T-helper 1 cell treated with Interleukin-12 subunit alpha and Interleukin-12 subunit beta and Interleukin-4 antibody, amounts not matched to agents 30 ng/mL and 1 ng/mL, for 36 hours (primary cell): Measurements from ENCODE around the gene NAGK. TPM values are rescaled to one million over a fixed set of nuclear protein-coding genes. Genes with fewer than 3 reads are reported as not detected.
"Not testable (repeated sequence)": the region's sequence is repeated elsewhere in the genome, so short reads cannot be mapped to it uniquely, and the experiment has no call there.

Experiments
- intact Hi-C: fragments of 100-400 bp; cut with micrococcal nuclease; formaldehyde crosslinking; loops from one replicate; pipeline ENCODE4 v1.15.1; 2024
- total RNA-seq: library from RNA; stranded (reverse); gene quantifications from 2 replicates; pipeline ENCODE4 v1.2.3, GENCODE V29; 2022

NAGK gene
- total RNA-seq = 145 and 162 TPM in 2 replicates

DNA sequence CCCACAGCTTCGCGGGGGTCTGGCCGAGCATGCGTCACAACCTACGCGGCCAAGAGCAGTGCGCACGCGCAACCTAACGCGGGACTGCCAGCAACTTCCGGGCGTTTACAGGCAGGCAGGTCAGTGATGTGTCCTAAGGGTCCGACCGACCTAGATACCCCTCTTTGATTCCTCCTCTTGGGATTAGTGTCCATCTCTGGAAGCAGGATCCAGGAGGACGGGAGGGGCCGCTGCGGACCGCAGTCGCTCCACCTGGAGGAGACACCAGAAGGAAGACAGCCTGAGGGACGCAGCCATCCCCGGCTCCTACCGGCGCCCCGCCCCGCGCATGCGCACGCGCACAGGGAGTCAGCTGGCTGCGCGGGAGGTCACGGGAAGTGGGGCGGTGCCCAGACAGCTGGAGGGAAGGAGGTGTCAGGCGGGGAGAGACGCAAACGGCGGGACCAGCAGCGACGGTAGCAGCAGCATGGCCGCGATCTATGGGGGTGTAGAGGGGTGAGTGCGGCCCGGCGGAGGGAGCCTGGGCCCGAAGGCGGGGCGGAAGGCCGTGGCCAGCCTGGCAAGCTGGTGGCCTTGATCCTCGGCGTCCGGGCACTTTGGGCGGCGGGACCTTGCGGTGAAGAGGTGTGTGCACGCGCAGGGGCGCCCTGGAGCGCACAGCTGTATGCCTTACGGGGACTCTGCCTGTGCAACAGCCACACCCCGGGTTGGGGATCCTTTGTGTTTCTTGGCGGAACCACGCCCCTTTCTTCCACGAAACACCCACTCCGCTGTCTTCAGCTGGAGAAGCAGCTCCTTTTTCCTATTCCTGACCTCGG lies at the start of gene NAGK:
TSS of gene NAGK (plus strand) at position 431 of the 818 bp plus-strand sequence. CDS start at position 467, 36 bp downstream.
- intact Hi-C loops = loop anchor here (1.0 to 2.0 kb wide), 12 partner anchors 19 to 819 kb away; partner anchors contain the start of genes MCEE, MPHOSPH10, PAIP2B and SNRPG

GRCh38 chr2:71019989-71020388 lies 48.5 kb upstream of the NAGK start:
- intact Hi-C loops = not testable (repeated sequence)

DNA sequence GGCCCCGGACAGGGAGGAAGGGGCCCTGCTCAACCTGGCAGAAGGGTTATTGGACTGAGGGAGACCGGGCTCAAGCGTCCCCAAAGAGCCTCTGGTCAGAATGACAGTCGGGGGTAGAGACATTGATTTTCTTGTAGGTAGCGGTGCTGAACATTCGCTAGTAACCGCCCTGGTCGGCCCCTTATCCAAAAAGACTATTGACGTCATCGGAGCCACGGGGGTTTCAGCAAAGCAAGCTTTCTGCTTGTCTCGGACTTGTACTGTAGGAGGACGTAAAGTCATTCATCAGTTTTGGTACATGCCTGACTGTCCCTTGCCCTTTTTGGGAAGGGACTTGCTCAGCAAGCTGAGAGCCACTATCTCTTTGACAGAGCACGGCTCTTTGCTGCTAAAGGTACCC lies 47.1 kb upstream of the NAGK start:
- intact Hi-C loops = not testable (repeated sequence)

GRCh38 chr2:71023553-71024243 lies 44.8 kb upstream of the NAGK start:
- intact Hi-C loops = loop anchor here (1.0 to 2.0 kb wide), 10 partner anchors 22 to 487 kb away; partner anchors contain the start of genes MCEE, MPHOSPH10, NAGK and PAIP2B

- intact Hi-C loops = not testable (repeated sequence)
Measured at GRCh38 chr2:71036296-71036695, 32.2 kb upstream of the NAGK start.

DNA sequence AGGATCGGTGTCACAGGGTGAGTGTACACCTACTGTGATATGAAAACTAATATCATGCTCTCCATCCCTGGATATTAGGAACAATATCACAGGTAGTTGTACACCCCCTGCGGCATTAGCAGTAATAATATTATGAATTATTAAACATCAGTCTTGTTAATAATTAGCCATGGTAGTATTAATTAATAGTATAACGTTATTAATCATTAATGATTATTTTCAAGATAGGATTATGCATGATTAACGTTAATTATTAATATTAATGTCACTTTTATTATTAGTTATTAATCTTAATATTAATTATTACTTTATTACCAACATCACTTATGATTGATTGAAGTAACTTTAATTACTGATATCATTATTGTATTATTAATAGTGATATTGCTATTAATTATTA lies 26.2 kb upstream of the NAGK start:
- intact Hi-C loops = no loop called here

DNA sequence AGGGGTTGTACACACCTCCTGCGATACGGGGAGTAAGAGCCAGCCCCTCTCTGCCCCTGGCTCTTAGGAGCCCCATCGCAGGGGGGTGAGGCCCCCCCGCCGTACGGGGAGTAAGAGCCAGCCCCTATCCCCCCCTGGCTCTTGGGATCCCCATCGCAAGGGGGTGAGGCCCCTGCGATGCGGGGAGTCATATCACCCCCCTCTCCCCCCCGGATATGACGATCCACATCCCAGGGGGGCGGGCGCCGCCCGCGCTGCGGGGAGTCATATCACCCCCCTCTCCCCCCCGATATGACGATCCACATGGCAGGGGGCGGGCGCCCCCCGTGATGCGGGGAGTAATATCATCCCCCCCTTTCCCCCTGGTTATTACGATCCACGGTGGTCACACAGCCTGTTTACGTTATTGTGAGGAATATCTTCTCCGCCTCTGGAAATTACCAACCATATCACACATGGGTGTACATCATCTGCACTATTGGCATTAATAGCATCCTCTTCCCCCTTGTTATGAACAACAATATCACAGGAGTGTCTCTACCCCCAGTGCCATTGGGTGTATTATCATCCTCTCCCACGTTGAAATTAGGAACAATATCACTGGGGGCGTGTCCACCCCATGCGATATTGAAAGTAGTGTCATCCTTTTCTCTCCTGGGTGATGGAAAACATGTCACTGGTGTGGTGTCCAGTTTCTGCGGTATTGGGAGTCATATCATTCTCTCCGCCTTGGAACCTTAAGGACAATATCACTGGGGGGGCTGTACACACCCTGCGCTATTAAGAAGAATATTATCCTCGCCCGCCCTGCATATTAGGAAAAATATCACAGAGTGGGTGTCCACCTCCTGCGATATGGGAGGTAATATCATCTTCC lies 24.7 kb upstream of the NAGK start:
- intact Hi-C loops = loop anchor here (1.0 to 2.0 kb wide), 2 partner anchors 25 to 233 kb away; partner anchors contain the start of gene NAGK

DNA sequence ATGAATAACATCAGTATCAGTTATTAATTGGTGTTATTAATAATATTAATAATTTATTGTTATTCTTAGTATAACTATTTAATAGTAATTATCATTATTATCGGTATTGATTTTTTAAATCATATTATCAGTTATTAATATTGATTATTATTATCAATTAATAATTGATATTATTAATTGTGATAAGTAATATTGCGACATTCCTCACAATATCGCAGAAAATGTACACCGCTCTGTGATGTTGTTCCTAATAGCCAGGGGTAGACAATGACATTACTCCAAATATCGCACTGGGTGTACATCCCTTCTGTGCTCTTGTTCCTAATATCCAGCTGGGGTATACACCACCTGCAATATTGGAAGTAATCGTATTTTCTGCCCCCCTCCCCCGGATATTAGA lies 23.3 kb upstream of the NAGK start:
- intact Hi-C loops = loop anchor here (2.0 kb wide), 1 partner anchor 232 kb away; no protein-coding TSS in a partner anchor

GRCh38 chr2:71045865-71046548 lies 22.4 kb upstream of the NAGK start:
- intact Hi-C loops = loop anchor here (2.0 kb wide), 1 partner anchor 231 kb away; no protein-coding TSS in a partner anchor

DNA sequence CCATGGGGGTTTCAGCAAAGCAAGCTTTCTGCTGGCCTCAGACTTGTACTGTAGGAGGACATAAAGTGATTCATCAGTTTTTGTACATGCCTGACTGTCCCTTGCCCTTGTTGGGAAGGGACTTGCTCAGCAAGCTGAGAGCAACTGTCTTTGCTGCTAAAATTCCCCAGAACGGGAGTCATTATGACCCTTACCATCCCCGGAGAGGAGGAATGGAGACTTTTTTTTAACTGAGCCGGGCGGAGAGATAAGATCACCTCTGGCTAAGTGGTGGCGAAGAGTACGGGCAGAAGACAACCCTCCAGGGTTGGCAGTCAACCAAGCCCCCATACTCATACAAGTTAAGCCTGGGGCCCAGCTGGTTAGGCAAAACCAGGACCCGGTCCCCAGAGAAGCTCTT lies 20.4 kb upstream of the NAGK start:
- intact Hi-C loops = no loop called here

DNA sequence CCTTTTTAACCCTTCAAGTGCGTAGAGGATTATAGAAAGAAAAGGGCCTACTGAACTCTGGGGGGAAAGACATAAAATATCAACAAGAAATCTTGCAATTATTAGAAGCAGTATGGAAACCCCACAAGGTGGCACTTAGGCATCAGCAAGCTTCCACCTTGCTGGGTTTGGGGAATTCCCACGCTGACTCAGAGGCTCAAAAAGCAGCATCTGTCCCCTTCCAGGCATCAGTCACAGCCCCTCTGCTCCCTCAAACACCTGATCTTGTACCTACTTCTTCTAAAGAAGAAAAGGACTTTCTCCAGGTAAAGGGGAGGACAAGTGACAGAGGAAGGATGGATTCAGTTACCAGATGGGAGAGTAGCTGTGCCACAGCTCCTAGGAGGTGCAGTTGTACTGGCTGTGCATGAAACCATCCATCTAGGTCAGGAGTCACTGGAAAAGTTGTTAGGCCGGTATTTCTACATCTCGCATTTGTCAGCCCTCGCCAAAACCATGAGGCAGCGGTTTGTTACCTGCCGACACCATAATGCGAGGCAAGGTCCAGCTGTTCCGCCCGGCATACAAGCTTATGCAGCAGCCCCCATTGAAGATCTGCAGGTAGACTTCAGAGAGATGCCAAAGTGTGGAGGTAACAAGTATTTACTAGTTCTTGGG lies 18.6 kb upstream of the NAGK start:
- intact Hi-C loops = loop anchor here (1.0 kb wide), 3 partner anchors 18 to 105 kb away; partner anchors contain the start of genes MCEE, MPHOSPH10 and NAGK

DNA sequence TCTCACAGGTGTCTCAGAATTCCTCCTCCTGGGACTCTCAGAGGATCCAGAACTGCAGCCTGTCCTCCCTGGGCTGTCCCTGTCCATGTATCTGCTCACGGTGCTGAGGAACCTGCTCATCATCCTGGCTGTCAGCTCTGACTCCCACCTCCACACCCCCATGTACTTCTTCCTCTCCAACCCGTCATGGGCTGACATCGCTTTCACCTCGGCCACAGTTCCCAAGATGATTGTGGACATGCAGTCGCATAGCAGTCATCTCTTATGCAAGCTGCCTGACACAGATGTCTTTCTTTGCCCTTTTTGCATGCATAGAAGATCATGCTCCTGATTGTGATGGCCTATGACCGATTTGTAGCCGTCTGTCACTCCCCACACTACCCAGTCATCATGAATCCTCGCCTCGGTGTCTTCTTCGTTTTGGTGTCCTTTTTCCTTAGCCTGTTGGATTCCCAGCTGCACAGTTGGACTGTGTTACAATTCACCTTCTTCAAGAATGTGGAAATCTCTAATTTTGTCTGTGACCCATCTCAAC lies 13.2 kb upstream of the NAGK start:
- intact Hi-C loops = loop anchor here (1.0 kb wide), 1 partner anchor 38 kb away; no protein-coding TSS in a partner anchor

- intact Hi-C loops = no loop called here
Measured at GRCh38 chr2:71060211-71060610, 8.2 kb upstream of the NAGK start.

- intact Hi-C loops = no loop called here
Measured at GRCh38 chr2:71060871-71061270, 7.6 kb upstream of the NAGK start.

DNA sequence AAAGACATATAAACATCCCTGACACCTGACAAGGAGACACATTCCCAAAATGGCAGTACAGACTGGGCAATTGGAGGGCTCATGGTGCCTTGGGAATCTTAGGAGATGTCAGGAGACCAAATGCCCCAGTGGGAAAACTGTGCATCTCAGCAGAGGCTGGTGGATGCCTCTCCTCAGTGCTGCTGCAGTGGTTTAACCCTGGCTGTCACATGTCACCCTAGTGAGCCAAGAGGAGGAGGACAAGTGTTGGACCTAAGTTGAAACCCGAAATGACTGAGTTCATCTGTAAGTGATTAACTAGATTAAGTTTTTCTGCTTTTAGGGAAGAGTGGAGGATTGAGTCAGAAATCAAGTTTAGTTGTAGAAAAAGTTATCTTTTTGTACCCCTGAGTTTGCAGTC lies 5.2 kb upstream of the NAGK start:
- intact Hi-C loops = no loop called here

DNA sequence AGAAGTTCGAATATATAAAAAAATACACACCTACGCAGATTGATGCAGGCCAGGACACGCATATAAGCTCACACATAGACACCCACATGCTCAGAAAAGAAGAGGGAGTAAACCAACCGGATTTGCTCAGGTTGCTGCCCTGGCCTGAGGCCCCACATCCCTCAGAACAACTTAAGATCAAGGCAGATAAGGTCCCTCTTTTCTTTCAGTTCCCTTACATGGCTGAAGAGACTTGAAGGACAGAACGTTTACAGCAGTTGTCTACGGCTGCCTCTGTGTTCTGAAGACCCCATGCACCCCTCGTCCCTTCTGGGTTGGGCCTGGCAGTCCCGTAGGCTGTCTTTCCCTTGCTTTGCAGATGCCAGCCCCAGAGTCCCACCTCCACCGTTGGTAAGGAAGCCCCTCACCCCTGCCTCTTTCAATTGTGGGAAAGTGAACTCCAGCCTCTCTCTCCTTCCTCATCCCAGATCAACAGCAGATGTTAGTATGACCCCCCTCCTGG lies 4.3 kb upstream of the NAGK start:
- intact Hi-C loops = no loop called here

GRCh38 chr2:71064754-71065621 lies 3.5 kb upstream of the NAGK start:
- intact Hi-C loops = no loop called here

DNA sequence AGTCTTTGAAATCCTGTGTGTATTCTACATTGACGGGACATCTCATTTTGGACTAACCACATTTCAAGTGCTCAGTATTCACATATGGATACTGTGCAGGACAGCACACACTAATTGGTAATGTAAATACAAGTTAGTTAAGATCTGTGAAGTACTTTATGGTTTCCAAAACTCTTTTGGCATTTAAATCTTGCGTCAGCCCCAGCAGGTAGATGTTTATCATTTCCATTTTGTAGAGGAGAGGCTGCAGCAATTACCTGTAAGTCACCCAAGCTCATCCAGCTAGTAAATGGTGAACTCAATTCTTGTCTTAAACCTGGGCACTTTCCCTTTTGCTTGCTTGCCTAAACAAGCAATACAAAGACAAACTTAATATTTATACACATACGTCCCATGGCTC lies 1.6 kb upstream of the NAGK start:
- intact Hi-C loops = no loop called here
